Astrocyte (in vitro differentiated cells and primary cell): Measurements from ENCODE around the gene CMTM8.

ENCODE experiments used
- EZH2 ChIP-seq: IDR thresholded peaks from 2 replicates; pipeline ENCODE4 v1.6.1; 2012; ENCODE audit warnings: mild to moderate bottlenecking, low read length, inconsistent platforms; ENCODE audit not compliant: insufficient read depth
- TF ChIP-seq, protein P1 (sequence below): IDR thresholded peaks from 2 replicates; pipeline ENCODE4 v1.5.1; 2011; ENCODE audit warnings: low read depth, mild to moderate bottlenecking, inconsistent platforms, low read length, moderate library complexity; ENCODE audit not compliant: insufficient read depth

DNA sequence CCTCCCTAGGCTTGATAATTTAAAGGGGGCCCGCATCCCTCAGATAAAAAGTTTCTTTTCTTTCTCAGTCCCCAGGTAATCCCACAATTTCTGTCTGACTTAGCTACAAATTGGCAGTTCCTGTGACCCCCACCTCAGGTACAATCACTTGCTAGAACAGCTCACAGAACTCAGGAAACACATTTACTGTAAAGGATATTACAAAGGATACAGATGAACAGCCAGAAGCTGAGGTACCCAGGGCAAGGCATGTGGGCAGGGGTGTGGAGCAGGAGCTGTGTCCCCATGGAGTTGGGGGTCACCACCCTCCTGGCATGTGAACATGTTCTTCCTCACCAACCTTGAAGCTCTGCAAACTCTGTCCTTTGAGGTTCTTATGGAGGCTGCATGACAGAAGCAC lies 73.8 kb downstream of the CMTM8 start:
- TF ChIP-seq, protein P1, sequence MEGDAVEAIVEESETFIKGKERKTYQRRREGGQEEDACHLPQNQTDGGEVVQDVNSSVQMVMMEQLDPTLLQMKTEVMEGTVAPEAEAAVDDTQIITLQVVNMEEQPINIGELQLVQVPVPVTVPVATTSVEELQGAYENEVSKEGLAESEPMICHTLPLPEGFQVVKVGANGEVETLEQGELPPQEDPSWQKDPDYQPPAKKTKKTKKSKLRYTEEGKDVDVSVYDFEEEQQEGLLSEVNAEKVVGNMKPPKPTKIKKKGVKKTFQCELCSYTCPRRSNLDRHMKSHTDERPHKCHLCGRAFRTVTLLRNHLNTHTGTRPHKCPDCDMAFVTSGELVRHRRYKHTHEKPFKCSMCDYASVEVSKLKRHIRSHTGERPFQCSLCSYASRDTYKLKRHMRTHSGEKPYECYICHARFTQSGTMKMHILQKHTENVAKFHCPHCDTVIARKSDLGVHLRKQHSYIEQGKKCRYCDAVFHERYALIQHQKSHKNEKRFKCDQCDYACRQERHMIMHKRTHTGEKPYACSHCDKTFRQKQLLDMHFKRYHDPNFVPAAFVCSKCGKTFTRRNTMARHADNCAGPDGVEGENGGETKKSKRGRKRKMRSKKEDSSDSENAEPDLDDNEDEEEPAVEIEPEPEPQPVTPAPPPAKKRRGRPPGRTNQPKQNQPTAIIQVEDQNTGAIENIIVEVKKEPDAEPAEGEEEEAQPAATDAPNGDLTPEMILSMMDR: no peak
- no peak for TF ChIP-seq EZH2
